Mesenchymal stem cell (in vitro differentiated cells and primary cell): ENCODE data around the gene TDRD10.

Experiments used
- DNase-seq: peaks from one replicate; pipeline ENCODE4 v3.0.0-alpha.2; 2013
- H2AFZ ChIP-seq: one replicate; pipeline ENCODE4 v1.6.1; 2013; ENCODE audit warnings: low read depth, mild to moderate bottlenecking, control low read depth, inconsistent platforms, low read length, moderate library complexity
- H2AK5ac ChIP-seq: 2 replicates; pipeline ENCODE4 v1.6.1; 2013; ENCODE audit warnings: low read length, moderate library complexity, mild to moderate bottlenecking, inconsistent platforms; ENCODE audit not compliant: severe bottlenecking
- H2BK120ac ChIP-seq: one replicate; pipeline ENCODE4 v1.6.1; 2013; ENCODE audit warnings: low read depth, mild to moderate bottlenecking, inconsistent platforms, low read length, moderate library complexity
- H2BK12ac ChIP-seq, 2 experiments: one replicate each; pipeline ENCODE4 v1.6.1; 2013; ENCODE audit warnings: inconsistent platforms in 2 of 2, low read length in 2 of 2, mild to moderate bottlenecking in 2 of 2, moderate library complexity in 2 of 2, control low read depth in 1 of 2
- H2BK15ac ChIP-seq: one replicate; pipeline ENCODE4 v1.6.1; 2013; ENCODE audit warnings: mild to moderate bottlenecking, low read depth, inconsistent platforms; ENCODE audit not compliant: poor library complexity, severe bottlenecking
- H2BK5ac ChIP-seq: 2 replicates; pipeline ENCODE4 v1.6.1; 2013; ENCODE audit warnings: low read depth, mild to moderate bottlenecking, low read length, control low read depth, inconsistent platforms; ENCODE audit not compliant: poor library complexity, severe bottlenecking
- H3K14ac ChIP-seq, 2 experiments: one replicate each; pipeline ENCODE4 v1.6.1; 2013; ENCODE audit warnings: inconsistent platforms in 2 of 2, low read length in 2 of 2, control low read depth in 1 of 2, mild to moderate bottlenecking in 1 of 2, moderate library complexity in 1 of 2
- H3K18ac ChIP-seq, 2 experiments: one replicate each; pipeline ENCODE4 v1.6.1; 2013; ENCODE audit warnings: inconsistent platforms in 2 of 2, low read length in 2 of 2, control low read depth in 1 of 2, low read depth in 1 of 2, mild to moderate bottlenecking in 1 of 2
- H3K23ac ChIP-seq, 2 experiments: one replicate each; pipeline ENCODE4 v1.6.1; 2013; ENCODE audit warnings: inconsistent platforms in 2 of 2, low read length in 2 of 2, mild to moderate bottlenecking in 2 of 2, moderate library complexity in 2 of 2, control low read depth in 1 of 2
- H3K27ac ChIP-seq: 2 replicates; pipeline ENCODE4 v1.5.1; 2013; ENCODE audit warnings: mild to moderate bottlenecking, moderate library complexity, low read length, control low read depth, inconsistent platforms; ENCODE audit not compliant: poor library complexity, severe bottlenecking
- H3K27me3 ChIP-seq, 2 experiments: 2 replicates each; pipeline versions ENCODE4 v1.6.1 to v1.7.0; 2013; ENCODE audit warnings: low read length in 2 of 2, mild to moderate bottlenecking in 2 of 2, moderate library complexity in 2 of 2, control low read depth in 1 of 2, inconsistent platforms in 1 of 2; ENCODE audit not compliant: control insufficient read depth in 1 of 2, insufficient read depth in 1 of 2
- H3K36me3 ChIP-seq, 2 experiments: 2 replicates each; pipeline versions ENCODE4 v1.6.1 to v1.7.0; 2013; ENCODE audit warnings: low read length in 2 of 2, control low read depth in 1 of 2, inconsistent platforms in 1 of 2, low read depth in 1 of 2, mild to moderate bottlenecking in 1 of 2; ENCODE audit not compliant: insufficient read depth in 2 of 2, control insufficient read depth in 1 of 2
- H3K4ac ChIP-seq, 2 experiments: one replicate each; pipeline ENCODE4 v1.6.1; 2013; ENCODE audit warnings: inconsistent platforms in 2 of 2, low read length in 2 of 2, mild to moderate bottlenecking in 2 of 2, moderate library complexity in 2 of 2, control low read depth in 1 of 2, low read depth in 1 of 2
- H3K4me1 ChIP-seq: 2 replicates; pipeline ENCODE4 v1.6.1; 2013; ENCODE audit warnings: low read depth, low read length, control low read depth; ENCODE audit not compliant: control insufficient read depth, insufficient read depth
- H3K4me2 ChIP-seq: 2 replicates; pipeline ENCODE4 v1.6.1; 2013; ENCODE audit warnings: low read length, mild to moderate bottlenecking, inconsistent platforms; ENCODE audit not compliant: poor library complexity, severe bottlenecking
- H3K4me3 ChIP-seq, 2 experiments: 2 replicates each; pipeline versions ENCODE4 v1.5.1 to v1.7.0; 2013; ENCODE audit warnings: low read length in 2 of 2, mild to moderate bottlenecking in 2 of 2, control low read depth in 1 of 2, low read depth in 1 of 2; ENCODE audit not compliant: insufficient read depth in 1 of 2
- H3K79me1 ChIP-seq: replicated peaks from 2 replicates; pipeline ENCODE4 v1.6.1; 2013; ENCODE audit warnings: mild to moderate bottlenecking, control low read depth, low read length, inconsistent platforms; ENCODE audit not compliant: poor library complexity, severe bottlenecking
- H3K9ac ChIP-seq: 2 replicates; pipeline ENCODE4 v1.7.0; 2013; ENCODE audit warnings: mild to moderate bottlenecking, low read length, moderate library complexity
- H3K9me3 ChIP-seq: 2 replicates; pipeline ENCODE4 v1.7.0; 2013; ENCODE audit warnings: mild to moderate bottlenecking, low read length; ENCODE audit not compliant: control insufficient read depth
- H4K8ac ChIP-seq: one replicate; pipeline ENCODE4 v1.6.1; 2013; ENCODE audit warnings: inconsistent platforms, mild to moderate bottlenecking, low read length, moderate library complexity
- H4K91ac ChIP-seq: one replicate; pipeline ENCODE4 v1.6.1; 2013; ENCODE audit warnings: mild to moderate bottlenecking, low read length, inconsistent platforms
- WGBS: methylation state at CpG from one replicate; pipeline ENCODE4 v1.1.7; 2013; ENCODE audit warnings: mixed read lengths; 5-methylcytosine and 5-hydroxymethylcytosine counted together

TDRD10 gene

DNA sequence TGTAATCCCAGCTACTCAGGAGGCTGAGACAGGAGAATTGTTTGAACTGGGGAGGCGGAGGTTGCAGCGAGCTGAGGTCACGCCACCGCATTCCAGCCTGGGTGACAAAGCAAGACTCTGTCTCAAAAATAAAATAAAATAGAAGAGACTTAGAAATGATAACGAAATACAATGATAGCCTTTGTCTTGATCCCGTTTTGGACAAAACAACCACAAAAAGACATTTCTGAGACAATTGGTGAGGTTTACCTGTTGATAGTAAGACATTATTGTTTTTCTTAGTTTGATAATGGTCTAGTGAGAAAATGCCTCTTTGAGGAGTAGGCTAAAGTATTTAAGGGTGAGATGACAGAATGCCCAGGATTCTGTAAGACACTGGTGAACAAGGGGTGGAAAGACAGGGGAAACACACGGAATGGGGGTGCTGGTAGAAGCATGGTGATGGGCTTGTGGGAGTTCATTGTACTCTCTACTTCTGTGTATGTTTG lies 12.1 kb downstream of the TDRD10 start:
- Histone ChIP-seq H2BK120ac (no peak overlapping the region), H3K23ac (no peak overlapping the region), H2BK12ac (no peak overlapping the region), H3K36me3 (no peaks in the 10 kb centered on the region), H2AK5ac (no peak overlapping the region), H2BK15ac (no peak overlapping the region), H3K4me1 (no peaks in the 10 kb centered on the region), H4K8ac (no peak overlapping the region), H3K18ac (no peak overlapping the region), H3K14ac (no peak overlapping the region), H3K4ac (no peak overlapping the region), H3K4me3 (no peak overlapping the region), H3K27me3 (peaks cover 33 to 38% of the 10 kb centered on the region in 2 experiments), H3K9me3 (no peaks in the 10 kb centered on the region), H2BK5ac (no peak overlapping the region), H3K27ac (no peak overlapping the region), H4K91ac (no peak overlapping the region), H3K4me2 (no peak overlapping the region), H3K79me1 (no peaks in the 10 kb centered on the region), H2AFZ (no peak overlapping the region), H3K9ac (no peak overlapping the region)
- DNase-seq = no peak
- WGBS = 92% methylated on average over 3 of the region's 7 CpGs

DNA sequence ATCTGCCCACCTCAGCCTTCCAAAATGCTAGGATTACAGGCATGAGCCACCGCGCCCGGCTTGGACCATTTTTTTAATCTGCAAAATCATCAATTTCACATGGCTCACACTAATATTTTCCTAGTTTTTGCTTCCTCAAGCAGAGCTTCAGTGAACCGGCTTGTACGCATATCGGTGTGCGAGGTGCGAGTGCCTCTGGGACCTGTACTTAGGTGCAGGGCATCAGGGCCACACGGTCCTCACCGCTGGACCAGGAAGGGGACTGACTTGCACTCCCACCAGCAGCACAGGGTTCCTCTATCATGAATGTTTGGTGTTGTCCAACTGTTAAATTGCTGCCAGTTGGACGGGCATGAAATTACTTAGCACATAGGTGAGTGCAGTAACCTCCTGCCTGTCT lies 15.6 kb downstream of the TDRD10 start:
- Histone ChIP-seq H4K91ac (no peak overlapping the region), H2AFZ (no peak overlapping the region)
- 94% methylated on average over 11 of the region's 11 CpGs for WGBS

DNA sequence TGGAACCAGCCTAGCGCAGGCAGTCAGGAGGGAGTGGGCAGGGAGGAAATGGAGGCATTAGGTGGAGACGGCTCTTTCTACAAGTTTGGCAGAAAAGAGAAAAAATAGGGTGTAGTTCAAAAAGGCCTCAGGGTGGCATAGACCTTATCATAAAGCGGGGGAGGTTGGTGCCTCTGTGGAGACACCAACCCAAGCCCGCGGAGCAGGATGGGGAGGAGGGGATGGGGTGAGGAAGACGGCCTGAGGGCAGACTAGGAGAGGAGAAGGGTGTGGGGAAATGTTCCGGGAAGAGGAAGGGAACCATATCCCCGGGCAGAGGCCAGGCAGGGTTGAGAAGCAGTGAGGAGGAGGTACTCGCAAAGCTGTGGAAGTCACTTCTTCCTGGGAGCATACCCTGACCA lies 17.6 kb downstream of the TDRD10 start:
- H2AK5ac ChIP-seq = no peak overlapping the region
- no peaks in the 10 kb centered on the region for H3K4me1 ChIP-seq
- peak overlapping the region in 1 of 2 experiments; percentile 1 for H3K14ac ChIP-seq
- H3K4me2 ChIP-seq = no peak overlapping the region
- H3K9ac ChIP-seq = no peak overlapping the region
- no peak overlapping the region for H2BK5ac ChIP-seq
- no peaks in the 10 kb centered on the region for H3K79me1 ChIP-seq
- no peak overlapping the region for H2AFZ ChIP-seq
- H4K91ac ChIP-seq = peak overlapping the region; percentile 57
- no peak overlapping the region for H3K4me3 ChIP-seq
- H3K18ac ChIP-seq = no peak overlapping the region
- no peak for DNase-seq
- H4K8ac ChIP-seq = no peak overlapping the region
- no peak overlapping the region for H3K23ac ChIP-seq
- H2BK15ac ChIP-seq = no peak overlapping the region
- no peak overlapping the region for H2BK120ac ChIP-seq
- no peak overlapping the region for H3K4ac ChIP-seq
- H2BK12ac ChIP-seq = no peak overlapping the region
- H3K36me3 ChIP-seq = no peaks in the 10 kb centered on the region
- peaks cover 5% of the 10 kb centered on the region for H3K9me3 ChIP-seq
- no peak overlapping the region for H3K27ac ChIP-seq
- WGBS = 80% methylated on average over 9 of the region's 9 CpGs
- H3K27me3 ChIP-seq = peaks cover 27 to 54% of the 10 kb centered on the region in 2 experiments

More for the DNA sequence above, 15.6 kb downstream of the TDRD10 start:
- H3K9me3 ChIP-seq = no peaks in the 10 kb centered on the region
- H3K14ac ChIP-seq = no peak overlapping the region
- no peaks in the 10 kb centered on the region for H3K79me1 ChIP-seq
- no peak overlapping the region for H3K27ac ChIP-seq
- H3K18ac ChIP-seq = no peak overlapping the region
- H4K8ac ChIP-seq = no peak overlapping the region
- H2BK15ac ChIP-seq = no peak overlapping the region
- H3K4me2 ChIP-seq = no peak overlapping the region
- H3K4me1 ChIP-seq = no peaks in the 10 kb centered on the region
- H2BK5ac ChIP-seq = no peak overlapping the region
- DNase-seq = no peak
- no peak overlapping the region for H2AK5ac ChIP-seq
- no peak overlapping the region for H3K4ac ChIP-seq
- no peak overlapping the region for H3K23ac ChIP-seq
- no peaks in the 10 kb centered on the region for H3K36me3 ChIP-seq
- H3K4me3 ChIP-seq = no peak overlapping the region
- no peak overlapping the region for H3K9ac ChIP-seq
- H2BK120ac ChIP-seq = no peak overlapping the region
- peaks cover 41 to 53% of the 10 kb centered on the region in 2 experiments for H3K27me3 ChIP-seq
- H2BK12ac ChIP-seq = no peak overlapping the region

DNA sequence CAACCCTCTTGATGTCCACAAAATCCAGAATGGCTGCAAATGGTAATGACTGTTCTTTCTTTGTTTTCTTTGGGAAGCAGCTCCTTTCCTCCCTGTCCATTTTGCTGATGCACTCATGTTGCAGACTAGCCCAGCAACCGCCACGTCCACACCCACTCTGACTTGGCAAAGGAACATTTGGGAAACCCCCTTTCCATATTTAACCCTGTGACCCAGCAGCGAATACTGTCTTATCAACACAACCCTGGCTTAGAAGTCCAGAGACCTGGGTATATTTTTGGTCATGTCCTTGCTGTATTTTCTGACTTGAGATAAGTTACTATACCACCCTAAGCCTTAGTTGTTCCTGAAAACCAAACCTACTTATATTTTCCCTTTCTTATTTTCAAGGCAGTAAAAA lies 18.3 kb downstream of the TDRD10 start:
- no peak overlapping the region for H4K8ac ChIP-seq
- H2AK5ac ChIP-seq = no peak overlapping the region
- no peak overlapping the region for H2BK120ac ChIP-seq
- H3K36me3 ChIP-seq = no peaks in the 10 kb centered on the region
- no peak overlapping the region for H2BK5ac ChIP-seq
- DNase-seq = no peak
- no peaks in the 10 kb centered on the region for H3K79me1 ChIP-seq
- H4K91ac ChIP-seq = no peak overlapping the region
- H2AFZ ChIP-seq = no peak overlapping the region
- no peak overlapping the region for H3K4ac ChIP-seq
- H3K27ac ChIP-seq = no peak overlapping the region
- no peak overlapping the region for H3K14ac ChIP-seq
- no peak overlapping the region for H3K4me2 ChIP-seq
- H3K9ac ChIP-seq = no peak overlapping the region
- H3K27me3 ChIP-seq = peaks cover 27 to 54% of the 10 kb centered on the region in 2 experiments
- no peaks in the 10 kb centered on the region for H3K4me1 ChIP-seq
- no peak overlapping the region for H3K23ac ChIP-seq
- no peak overlapping the region for H2BK15ac ChIP-seq
- H3K4me3 ChIP-seq = no peak overlapping the region
- H3K18ac ChIP-seq = no peak overlapping the region
- WGBS = 74% methylated on average over 2 of the region's 3 CpGs
- peaks cover 5% of the 10 kb centered on the region for H3K9me3 ChIP-seq
- H2BK12ac ChIP-seq = no peak overlapping the region
